GM19468 (cell line): Measurements from ENCODE around the gene SACS.

Experiments used
- ATAC-seq: cut with Tn5 transposase; IDR thresholded peaks from one replicate; pipeline ENCODE4 v1.9.1; 2021; ENCODE audit warnings: mild to moderate bottlenecking, moderate library complexity, moderate number of reproducible peaks; ENCODE audit not compliant: unreplicated experiment; ENCODE audit errors: extremely low read depth

SACS gene

GRCh38 chr13:23433171-23434153 lies at the start of gene SACS:
Gene SACS (minus strand): TSS chr13:23433702. CDS start chr13:23411239, 22,463 bp downstream.
- no peak for ATAC-seq

GRCh38 chr13:23480324-23480723 lies 46.8 kb upstream of the SACS start:
- ATAC-seq: no peak

- no peak for ATAC-seq
These were observed 43.6 kb upstream of the SACS start for GRCh38 chr13:23477101-23477500.

GRCh38 chr13:23473221-23473620 lies 39.7 kb upstream of the SACS start:
- no peak for ATAC-seq

GRCh38 chr13:23472189-23472588 lies 38.7 kb upstream of the SACS start:
- no peak for ATAC-seq

- no peak for ATAC-seq
These were observed 37.5 kb upstream of the SACS start for GRCh38 chr13:23470790-23471614.

GRCh38 chr13:23469951-23470421 lies 36.5 kb upstream of the SACS start:
- no peak for ATAC-seq

GRCh38 chr13:23468811-23469210 lies 35.3 kb upstream of the SACS start:
- ATAC-seq: no peak

- ATAC-seq: no peak
These were observed 34.4 kb upstream of the SACS start for GRCh38 chr13:23467932-23468278.

- no peak for ATAC-seq
These were observed 33.8 kb upstream of the SACS start for GRCh38 chr13:23467048-23467931.

- ATAC-seq: peak; percentile 40
These were observed 32.9 kb upstream of the SACS start for GRCh38 chr13:23466144-23467002.

- no peak for ATAC-seq
These were observed 30.2 kb upstream of the SACS start for GRCh38 chr13:23463661-23464060.

- no peak for ATAC-seq
These were observed 29.5 kb upstream of the SACS start for GRCh38 chr13:23462815-23463559.

- ATAC-seq: no peak
These were observed 28.0 kb upstream of the SACS start for GRCh38 chr13:23461544-23461943.

- ATAC-seq: no peak
These were observed 27.4 kb upstream of the SACS start for GRCh38 chr13:23460921-23461320.

- no peak for ATAC-seq
These were observed 26.8 kb upstream of the SACS start for GRCh38 chr13:23460309-23460708.

- no peak for ATAC-seq
These were observed 25.5 kb upstream of the SACS start for GRCh38 chr13:23458989-23459388.

GRCh38 chr13:23456437-23457210 lies 23.1 kb upstream of the SACS start:
- no peak for ATAC-seq
